ENCODE data around the gene PLCG2. TPM values are rescaled to one million over a fixed set of nuclear protein-coding genes. Genes with fewer than 3 reads are reported as not detected.

Gene PLCG2
- 1.3 and 2.5 TPM in 2 replicates for total RNA-seq

DNA sequence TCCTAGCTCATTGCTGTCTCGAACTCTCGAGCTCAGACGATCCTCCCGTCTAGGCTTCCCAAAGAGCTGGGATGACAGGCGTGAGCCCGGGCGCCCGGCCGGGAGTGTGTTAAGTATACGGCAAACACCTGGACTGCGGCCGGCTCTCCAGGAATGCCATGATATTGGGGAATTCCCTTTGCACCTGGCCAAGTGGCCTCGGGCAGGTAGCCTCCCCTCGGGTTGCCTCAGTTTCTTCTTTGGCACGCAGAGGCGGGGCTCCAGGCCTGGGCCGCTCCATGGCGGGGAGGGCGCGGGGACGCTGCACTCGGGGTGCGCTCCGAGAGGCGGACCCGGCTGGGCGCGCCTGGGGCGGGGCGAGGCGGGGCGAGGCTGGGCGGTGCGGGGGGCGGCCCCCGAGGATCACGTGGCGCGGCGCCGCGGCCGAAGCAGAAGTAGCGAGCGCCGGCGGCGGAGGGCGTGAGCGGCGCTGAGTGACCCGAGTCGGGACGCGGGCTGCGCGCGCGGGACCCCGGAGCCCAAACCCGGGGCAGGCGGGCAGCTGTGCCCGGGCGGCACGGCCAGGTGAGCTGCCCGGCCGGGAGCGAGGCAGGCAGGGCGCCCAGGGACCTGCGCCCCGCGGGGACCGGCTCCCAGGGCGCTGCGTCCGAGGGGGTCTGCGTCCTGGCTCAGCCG, at the start of gene PLCG2:
TSS of gene PLCG2 (plus strand) at position 431 of the 675 bp plus-strand sequence. CDS start 6,699 bp downstream, outside the sequence.

DNA sequence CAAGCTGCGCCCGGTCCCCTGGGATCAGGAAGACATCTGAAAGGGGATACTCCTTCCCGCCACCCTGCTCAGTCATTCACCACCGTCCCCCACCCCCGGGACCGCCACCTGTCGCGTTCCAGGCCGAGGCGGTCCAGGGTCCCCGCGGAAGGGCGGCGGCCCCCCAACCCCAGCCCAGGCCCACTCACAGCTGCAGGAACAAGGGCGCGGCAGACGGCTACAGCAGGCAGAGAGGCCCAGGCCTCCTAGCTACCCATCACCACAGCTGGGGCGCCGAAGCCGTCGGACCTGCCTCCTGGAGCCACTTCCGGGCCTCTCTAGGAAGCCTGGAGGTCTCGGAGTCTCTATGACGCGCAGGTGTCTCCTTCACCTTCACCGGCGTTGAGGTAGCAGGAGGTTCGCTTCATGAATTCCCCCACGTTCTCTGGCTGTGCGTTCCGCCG, 232.1 kb downstream of the PLCG2 start, which contains the start of gene SDR42E1:
TSS of gene SDR42E1 (minus strand) at position 272 of the 443 bp plus-strand sequence. CDS start 10,612 bp downstream, outside the sequence.

Other genes starting within 250 kb of the PLCG2 start
- gene SDR42E1, start 232.2 kb downstream of the PLCG2 start, total RNA-seq: 10.3 TPM in 2 replicates